Effector memory CD4-positive, alpha-beta T cell (primary cell): ENCODE data around the gene DENND5A.

ENCODE experiments used
- DNase-seq, 3 donors: peaks; one replicate each; pipeline ENCODE4 v3.0.0-alpha.2; 2020
- H3K27ac ChIP-seq: 2 replicates; pipeline ENCODE4 v1.7.0; 2013; ENCODE audit warnings: mild to moderate bottlenecking, low read length, moderate library complexity; ENCODE audit not compliant: insufficient read depth, poor library complexity, severe bottlenecking
- H3K27me3 ChIP-seq: replicated peaks from 2 replicates; pipeline ENCODE4 v1.7.0; 2013; ENCODE audit warnings: mild to moderate bottlenecking, low read length; ENCODE audit not compliant: insufficient read depth, control insufficient read depth, poor library complexity, severe bottlenecking
- H3K36me3 ChIP-seq: 2 replicates; pipeline ENCODE4 v1.7.0; 2013; ENCODE audit warnings: mild to moderate bottlenecking, low read length, moderate library complexity; ENCODE audit not compliant: control insufficient read depth, insufficient read depth
- H3K4me1 ChIP-seq: 2 replicates; pipeline ENCODE4 v1.7.0; 2013; ENCODE audit warnings: low read length, mild to moderate bottlenecking; ENCODE audit not compliant: control insufficient read depth, insufficient read depth, poor library complexity, severe bottlenecking
- H3K4me3 ChIP-seq: 2 replicates; pipeline ENCODE4 v1.7.0; 2013; ENCODE audit warnings: low read length, low read depth, mild to moderate bottlenecking; ENCODE audit not compliant: insufficient read depth, poor library complexity, severe bottlenecking
- H3K9me3 ChIP-seq: 2 replicates; pipeline ENCODE4 v1.7.0; 2013; ENCODE audit warnings: mild to moderate bottlenecking, low read length, moderate library complexity; ENCODE audit not compliant: control insufficient read depth
- total RNA-seq, 3 donors: gene quantifications; one replicate each; lab custom pipeline; 2026; lab: John Stamatoyannopoulos, UW

DENND5A gene
- total RNA-seq = 54.7 to 121 (median 111) reads per million in 3 donors

DNA sequence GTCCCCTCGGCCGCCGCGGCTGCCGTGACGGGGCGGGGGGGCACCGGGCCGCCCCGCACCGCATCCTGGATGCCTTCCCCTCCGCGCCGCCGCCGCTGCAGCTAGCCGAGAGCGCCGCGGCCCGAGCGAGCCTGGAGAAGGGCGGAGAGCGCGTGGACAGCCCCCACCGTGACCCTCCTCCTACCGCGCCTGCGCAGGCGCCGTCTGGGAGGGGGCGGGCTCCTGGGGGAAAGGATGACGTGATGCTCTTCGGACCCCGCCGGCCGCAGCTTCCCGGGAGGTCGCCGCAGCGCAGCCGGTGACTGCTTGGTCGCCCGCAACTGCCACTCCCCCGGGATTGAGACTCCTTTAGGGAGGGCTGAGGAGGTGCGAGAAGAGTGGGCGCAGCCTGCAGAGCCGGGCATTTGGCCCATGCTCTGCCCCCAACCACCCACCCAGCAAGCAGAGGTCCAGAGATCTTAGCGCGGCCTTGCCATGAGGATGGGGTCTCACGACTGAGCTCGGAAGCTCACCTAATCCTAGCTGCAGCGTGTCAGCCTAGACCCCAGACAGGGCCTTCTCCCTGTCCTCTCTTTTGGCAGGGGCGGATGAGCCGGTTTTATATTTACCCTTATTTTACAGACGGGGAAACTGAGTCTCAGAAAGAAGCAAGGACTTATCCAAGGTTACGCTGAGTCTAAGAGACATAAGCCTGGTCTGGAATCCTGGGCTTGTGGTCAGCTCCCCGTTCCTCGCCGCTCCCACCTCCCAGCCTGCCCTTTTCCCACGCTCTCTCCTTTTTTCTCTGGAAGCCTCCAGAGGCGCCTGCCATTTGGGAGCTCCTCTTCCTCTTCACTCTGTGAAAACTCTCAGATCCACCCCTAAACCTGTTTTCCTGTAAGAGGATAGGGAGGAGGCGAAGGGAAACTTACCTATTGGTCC lies at the start of gene DENND5A:
Gene DENND5A, minus strand, starts transcription at position 140 of the 921 bp plus-strand sequence. CDS start 281 bp downstream, outside the sequence.
- peak; percentile 18 to 45 (median 34) for DNase-seq
- H3K36me3 ChIP-seq = no peaks in the 10 kb centered on the region
- no peaks in the 10 kb centered on the region for H3K9me3 ChIP-seq
- H3K27me3 ChIP-seq = no peaks in the 10 kb centered on the region
- H3K27ac ChIP-seq = peak within 1 kb of the TSS; percentile 69
- peaks cover 15% of the 10 kb centered on the region for H3K4me1 ChIP-seq
- H3K4me3 ChIP-seq = peak within 1 kb of the TSS; percentile 85

DNA sequence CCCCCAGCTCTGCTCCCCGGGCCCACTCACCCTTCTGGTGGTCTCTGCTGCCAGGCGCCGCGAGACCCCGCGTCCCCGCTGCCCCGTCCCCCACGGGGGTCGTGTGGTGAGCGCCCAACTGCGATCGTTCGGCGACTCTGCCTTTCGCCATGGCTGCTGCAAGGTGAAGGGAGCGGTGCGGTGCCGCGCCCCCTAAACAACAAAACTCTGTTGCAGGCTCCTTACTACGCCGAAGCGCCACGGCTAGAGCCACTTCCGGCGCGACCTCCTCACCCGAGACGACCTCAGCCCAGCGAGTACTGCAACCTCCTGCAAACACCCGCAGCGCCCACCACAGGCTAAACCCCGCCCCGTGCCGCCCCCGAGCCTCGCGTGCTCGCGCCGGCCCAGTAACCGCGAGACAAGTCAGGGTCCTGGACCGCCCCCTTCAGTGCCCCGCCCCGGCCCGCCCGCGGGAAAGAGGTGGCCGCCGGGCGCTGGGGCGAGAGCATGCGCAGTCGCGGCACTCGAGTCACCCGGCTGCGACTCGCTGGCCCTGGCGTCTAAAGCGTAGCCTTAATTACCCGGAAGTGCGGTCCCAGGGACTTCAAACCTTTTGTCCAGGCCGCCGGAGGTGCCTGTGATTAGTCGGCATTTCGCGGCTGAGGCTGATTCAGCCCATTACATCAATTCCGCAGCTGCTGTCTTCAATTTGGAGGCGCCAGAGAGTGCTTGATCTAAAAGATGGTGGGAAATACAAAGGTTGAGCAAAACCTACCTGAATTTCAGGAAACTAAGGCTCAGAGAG lies 49.3 kb upstream of the DENND5A start, which contains the start of gene TMEM41B:
Gene TMEM41B, minus strand, starts transcription at position 303 of the 787 bp plus-strand sequence. Its CDS starts 152 bp downstream, at position 151.
- Histone ChIP-seq H3K27me3 (no peaks in the 10 kb centered on the region), H3K9me3 (no peaks in the 10 kb centered on the region), H3K4me3 (peak within 1 kb of the TSS; percentile 96), H3K36me3 (no peaks in the 10 kb centered on the region), H3K4me1 (peaks cover 8% of the 10 kb centered on the region), H3K27ac (peak within 1 kb of the TSS; percentile 74)
- peak; percentile 98 to 99 (median 98) for DNase-seq

DNA sequence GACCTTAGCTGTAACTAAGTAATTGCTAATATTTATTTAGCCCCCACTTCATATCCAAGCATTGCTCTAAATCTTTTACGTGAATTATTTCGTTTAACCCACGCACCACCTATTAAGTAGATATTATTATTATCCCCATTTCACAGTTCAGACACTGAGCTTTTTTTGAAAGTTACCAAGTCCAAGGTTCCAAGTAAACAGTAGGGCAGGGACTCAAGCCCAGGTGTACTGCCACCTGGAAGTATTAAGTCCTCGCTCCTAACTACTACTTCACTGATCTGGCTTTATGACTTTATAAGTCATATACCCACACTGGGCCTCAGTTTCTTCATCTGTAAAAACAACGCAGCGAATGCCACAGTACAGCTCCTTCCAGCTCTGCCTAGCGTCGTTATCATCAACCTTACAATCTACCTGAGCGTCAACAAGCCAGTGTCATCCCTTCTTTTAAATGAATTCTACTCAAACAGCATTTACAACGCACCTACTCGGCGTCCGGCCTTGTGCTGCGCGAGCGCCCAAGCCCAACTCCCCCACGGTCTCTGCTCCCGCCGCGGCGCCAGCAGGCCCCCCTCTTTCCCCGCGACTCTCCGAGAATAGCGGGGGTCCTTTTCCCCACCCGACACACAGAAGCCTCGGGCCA lies 48.6 kb upstream of the DENND5A start:
- no peaks in the 10 kb centered on the region for H3K27me3 ChIP-seq
- no peaks in the 10 kb centered on the region for H3K9me3 ChIP-seq
- H3K36me3 ChIP-seq = no peaks in the 10 kb centered on the region
- DNase-seq = peak in 1 of 3 donors; percentile 17
- H3K4me1 ChIP-seq = peaks cover 8% of the 10 kb centered on the region
- peak overlapping the region; percentile 74 for H3K27ac ChIP-seq
- peak overlapping the region; percentile 96 for H3K4me3 ChIP-seq

DNA sequence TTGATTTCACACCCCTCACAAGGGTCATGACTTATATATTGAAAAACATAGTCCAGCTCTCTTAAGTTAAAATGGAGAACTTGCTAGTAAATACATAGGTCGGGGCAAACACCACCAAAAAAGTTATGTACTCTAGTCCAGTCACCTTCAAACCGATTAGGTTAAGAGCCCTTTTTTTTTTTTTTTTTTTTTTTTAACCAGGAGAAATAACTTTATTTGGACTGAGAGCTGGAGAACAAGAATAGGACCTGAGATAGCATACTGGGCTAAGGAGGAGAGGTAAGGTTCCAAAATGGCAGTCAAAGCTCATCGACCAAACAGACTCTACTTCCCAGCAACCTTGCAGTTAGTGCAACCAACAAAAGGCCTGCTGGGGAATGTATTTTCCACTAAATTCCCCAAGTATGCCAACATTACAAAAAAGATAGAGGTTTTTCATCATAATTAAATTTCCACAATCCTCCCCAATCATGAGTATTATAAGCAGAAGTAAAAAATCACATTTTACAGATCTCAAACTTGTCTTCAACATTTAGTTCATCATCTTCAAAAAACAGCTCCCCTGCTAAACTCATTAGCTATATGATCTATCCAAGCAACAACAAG lies 45.4 kb upstream of the DENND5A start:
- Histone ChIP-seq H3K4me3 (no peak overlapping the region), H3K4me1 (peaks cover 8% of the 10 kb centered on the region), H3K27ac (no peak overlapping the region), H3K36me3 (no peaks in the 10 kb centered on the region), H3K9me3 (no peaks in the 10 kb centered on the region), H3K27me3 (no peaks in the 10 kb centered on the region)
- DNase-seq = no peak

DNA sequence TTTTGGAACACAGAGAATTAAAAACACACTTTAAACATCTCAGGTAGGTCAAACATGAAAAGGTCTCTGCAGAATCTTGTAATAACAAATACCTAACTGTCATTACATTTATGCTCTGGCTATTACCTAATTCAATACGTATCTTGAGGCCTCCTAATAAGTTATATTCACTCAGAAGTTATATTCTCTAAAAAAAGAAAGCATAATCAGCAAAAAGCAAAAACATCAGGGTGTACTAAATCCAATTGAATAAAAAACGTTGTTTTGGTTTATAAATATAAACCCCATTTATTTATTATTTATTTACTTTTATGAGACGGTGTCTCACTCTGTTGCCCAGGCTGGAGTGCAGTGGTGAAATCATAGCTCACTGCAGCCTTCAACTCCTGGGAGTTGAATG lies 39.0 kb upstream of the DENND5A start:
- Histone ChIP-seq H3K4me1 (no peaks in the 10 kb centered on the region), H3K36me3 (no peaks in the 10 kb centered on the region), H3K27me3 (no peaks in the 10 kb centered on the region), H3K4me3 (no peak overlapping the region), H3K27ac (no peak overlapping the region), H3K9me3 (no peaks in the 10 kb centered on the region)
- DNase-seq = no peak

DNA sequence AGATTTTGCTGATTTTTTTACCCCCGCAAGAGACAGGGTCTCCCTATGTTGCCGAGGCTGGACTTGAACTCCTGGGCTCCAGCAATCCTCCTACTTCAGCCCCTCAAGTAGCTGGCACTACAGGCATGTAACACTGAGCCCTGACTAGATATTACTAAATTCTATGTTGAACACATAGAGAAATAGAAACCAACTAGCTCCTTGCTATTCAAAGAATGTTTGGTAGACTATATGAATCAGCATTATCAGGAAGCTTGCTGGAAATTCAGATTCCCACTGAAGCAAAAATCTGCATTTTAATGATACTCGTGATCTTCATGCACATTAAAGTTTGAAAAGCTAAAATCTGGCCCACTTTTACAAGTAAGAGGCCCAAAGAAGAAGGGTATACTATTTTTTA lies 37.3 kb upstream of the DENND5A start:
- no peaks in the 10 kb centered on the region for H3K9me3 ChIP-seq
- H3K27ac ChIP-seq = no peak overlapping the region
- H3K4me3 ChIP-seq = no peak overlapping the region
- H3K36me3 ChIP-seq = no peaks in the 10 kb centered on the region
- no peak for DNase-seq
- H3K4me1 ChIP-seq = no peaks in the 10 kb centered on the region
- H3K27me3 ChIP-seq = no peaks in the 10 kb centered on the region

DNA sequence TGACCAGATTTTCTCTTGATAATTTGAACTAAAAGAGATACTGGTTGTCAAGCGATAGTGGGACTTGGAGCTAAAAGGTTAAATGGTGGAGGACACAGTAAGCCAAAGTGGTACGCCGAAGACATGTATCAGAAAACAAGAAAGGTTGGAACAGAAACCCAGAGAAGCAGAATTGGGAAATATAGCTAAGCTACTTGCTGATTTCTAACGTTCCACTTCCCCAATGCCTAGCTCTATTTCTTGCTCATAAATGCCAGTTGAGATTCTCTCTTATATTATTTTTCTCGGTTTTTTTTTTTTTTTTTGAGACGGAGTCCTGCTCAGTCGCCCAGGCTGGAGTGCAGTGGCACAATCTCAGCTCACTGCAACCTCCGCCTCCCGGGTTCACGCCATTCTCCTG lies 36.6 kb upstream of the DENND5A start:
- H3K4me1 ChIP-seq = no peaks in the 10 kb centered on the region
- no peak for DNase-seq
- no peaks in the 10 kb centered on the region for H3K9me3 ChIP-seq
- H3K27me3 ChIP-seq = no peaks in the 10 kb centered on the region
- H3K27ac ChIP-seq = no peak overlapping the region
- no peaks in the 10 kb centered on the region for H3K36me3 ChIP-seq
- no peak overlapping the region for H3K4me3 ChIP-seq

DNA sequence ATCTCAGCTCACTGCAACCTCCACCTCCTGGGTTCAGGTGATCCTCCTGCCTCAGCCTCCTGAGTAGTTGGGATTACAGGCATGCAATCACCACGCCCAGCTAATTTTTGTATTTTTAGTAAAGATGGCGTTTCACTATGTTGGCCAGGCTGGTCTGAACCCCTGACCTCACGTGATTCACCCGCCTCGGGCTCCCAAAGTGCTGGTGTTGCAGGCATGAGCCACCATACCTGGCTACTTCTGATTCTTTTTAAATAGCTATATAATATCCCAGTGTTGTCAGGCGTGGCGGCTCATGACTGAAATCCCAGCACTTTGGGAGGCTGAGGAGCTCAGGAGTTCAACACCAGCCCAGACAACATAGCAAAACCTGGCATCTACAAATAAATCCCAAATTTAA lies 28.5 kb upstream of the DENND5A start:
- Histone ChIP-seq H3K36me3 (no peaks in the 10 kb centered on the region), H3K27ac (no peak overlapping the region), H3K9me3 (no peaks in the 10 kb centered on the region)

DNA sequence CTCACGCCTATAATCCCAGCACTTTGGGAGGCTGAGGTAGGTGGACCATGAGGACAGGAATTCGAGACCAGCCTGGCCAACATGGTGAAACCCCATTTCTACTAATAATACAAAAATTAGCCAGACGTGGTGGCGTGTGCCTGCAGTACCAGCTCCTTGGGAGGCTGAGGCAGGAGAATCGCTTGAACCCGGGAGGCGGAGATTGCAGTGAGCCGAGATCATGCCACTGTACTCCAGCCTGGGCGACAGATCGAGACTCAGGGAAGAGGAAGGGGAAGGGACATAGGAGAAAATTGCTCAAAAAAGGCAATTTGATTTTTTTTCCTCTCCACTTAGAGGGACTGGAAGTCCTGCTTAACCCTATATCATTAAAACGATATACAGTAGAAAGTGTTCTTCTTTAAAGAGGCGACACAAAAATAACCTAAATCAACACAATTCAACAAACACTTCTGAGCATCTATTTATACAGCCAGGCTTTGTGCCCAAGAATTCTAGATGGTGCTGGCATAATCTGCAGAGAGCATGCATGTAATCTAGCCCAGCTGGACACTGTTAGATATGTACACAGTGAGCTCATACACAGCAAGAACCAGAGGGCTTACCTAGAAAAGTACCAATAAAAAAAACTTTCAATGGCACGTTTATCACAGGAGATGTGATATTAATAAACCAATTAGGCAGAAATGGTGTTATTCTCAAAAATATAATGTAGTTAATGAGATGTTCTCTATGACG lies 20.9 kb upstream of the DENND5A start:
- peaks cover 2% of the 10 kb centered on the region for H3K4me1 ChIP-seq

More for the DNA sequence above, 28.5 kb upstream of the DENND5A start:
- Histone ChIP-seq H3K27me3 (no peaks in the 10 kb centered on the region), H3K4me1 (no peaks in the 10 kb centered on the region), H3K4me3 (no peak overlapping the region)
- no peak for DNase-seq

More for the DNA sequence above, 20.9 kb upstream of the DENND5A start:
- Histone ChIP-seq H3K36me3 (no peaks in the 10 kb centered on the region), H3K27ac (no peak overlapping the region), H3K4me3 (no peak overlapping the region), H3K27me3 (no peaks in the 10 kb centered on the region), H3K9me3 (no peaks in the 10 kb centered on the region)
- DNase-seq = no peak
